ENCODE results near the gene INHBA. TPM values are rescaled to one million over a fixed set of nuclear protein-coding genes. Genes with fewer than 3 reads are reported as not detected.

INHBA gene
- total RNA-seq, 1 experiment from 2014 or later = 1.0 TPM

- Mint-ChIP-seq H3K36me3 (no peaks in the 10 kb centered on the region), H3K9me3 (no peaks in the 10 kb centered on the region), H3K4me1 (peaks cover 23% of the 10 kb centered on the region), H3K27ac (no peak overlapping the region), H3K4me3 (no peak overlapping the region), H3K27me3 (ENCODE audit: low read depth) (peaks cover 23% of the 10 kb centered on the region)
- ATAC-seq (no peak), DNase-seq (ENCODE audit: low spot score) (no peak)
- no peak for TF ChIP-seq ARID4B (CRISPR knock-in tag; IDR thresholded peaks at IDR 0.05; ENCODE audit: borderline replicate concordance)
- TF ChIP-seq NFYB (CRISPR knock-in tag; conservative IDR thresholded peaks at IDR 0.05; ENCODE audit: low read depth) = no peak
- no peak for TF ChIP-seq MLX (CRISPR knock-in tag; IDR thresholded peaks at IDR 0.05)
- no peak for TF ChIP-seq ZBTB21 (CRISPR knock-in tag; IDR thresholded peaks at IDR 0.05; ENCODE audit: borderline replicate concordance)
- no peak for TF ChIP-seq IRF1 (CRISPR knock-in tag; IDR thresholded peaks at IDR 0.05)
- no peak for TF ChIP-seq ZNF512 (CRISPR knock-in tag; IDR thresholded peaks at IDR 0.05; ENCODE audit: borderline replicate concordance)
- no peak for TF ChIP-seq ZSCAN18 (CRISPR knock-in tag; IDR thresholded peaks at IDR 0.05)
- no peak for TF ChIP-seq HMGA2 (CRISPR knock-in tag; IDR thresholded peaks at IDR 0.05)
- no peak for TF ChIP-seq ZNF671 (CRISPR knock-in tag; IDR thresholded peaks at IDR 0.05)
- no peak for TF ChIP-seq GABPB1 (CRISPR knock-in tag; IDR thresholded peaks at IDR 0.05)
- TF ChIP-seq CDX4 (CRISPR knock-in tag; IDR thresholded peaks at IDR 0.05; ENCODE audit: borderline replicate concordance) = no peak
- no peak for TF ChIP-seq E2F4 (CRISPR knock-in tag; IDR thresholded peaks at IDR 0.05; ENCODE audit: borderline replicate concordance, low read depth)
- no peak for TF ChIP-seq IRF2 (CRISPR knock-in tag; IDR thresholded peaks at IDR 0.05; ENCODE audit: borderline replicate concordance, low read depth)
- CTCF ChIA-PET = interaction anchor here (3.1 kb wide), 2 partner anchors 183 to 706 kb away, joined by 9 to 17 read pairs; no protein-coding TSS in a partner anchor
- POLR2A ChIA-PET = no interaction called here
Observed at GRCh38 chr7:41709621-41710020, 6.7 kb upstream of the INHBA start.

Measured in WTC11 (cell line).